Nephron (organoid): ENCODE results near the gene ECD.

Source experiments
- H3K27ac Mint-ChIP-seq, 3 experiments: 2 replicates each; pipeline ENCODE4 v1.8.0; 2020; ENCODE audit warnings: mixed read lengths in 3 of 3, mild to moderate bottlenecking in 2 of 3, moderate library complexity in 1 of 3
- H3K27me3 Mint-ChIP-seq: 2 replicates; pipeline ENCODE4 v1.8.0; 2021; ENCODE audit warnings: low read depth, mild to moderate bottlenecking, moderate library complexity, mixed read lengths
- H3K36me3 Mint-ChIP-seq: 2 replicates; pipeline ENCODE4 v1.8.0; 2020; ENCODE audit warnings: low read depth, mixed read lengths
- H3K4me1 Mint-ChIP-seq: 2 replicates; pipeline ENCODE4 v1.8.0; 2020; ENCODE audit warnings: mixed read lengths
- H3K4me3 Mint-ChIP-seq, 3 experiments: 2 replicates each; pipeline ENCODE4 v1.8.0; 2020; ENCODE audit warnings: mild to moderate bottlenecking in 3 of 3, mixed read lengths in 3 of 3, moderate library complexity in 2 of 3
- H3K9me3 Mint-ChIP-seq: 2 replicates; pipeline ENCODE4 v1.8.0; 2020; ENCODE audit warnings: mixed read lengths
- CTCF ChIP-seq, 3 experiments: fragments of 200-600 bp; sonication (generic); IDR thresholded peaks; one replicate each; pipeline ENCODE4 v1.5.0; 2021; ENCODE audit warnings: antibody characterized with exemption in 3 of 3; ENCODE audit not compliant: unreplicated experiment in 3 of 3

Gene ECD

GRCh38 chr10:73207883-73208282 is 40.1 kb upstream of the ECD start:
- H3K27me3 Mint-ChIP-seq, result no peaks in the 10 kb centered on the region
- H3K4me3 Mint-ChIP-seq, result no peak overlapping the region
- H3K36me3 Mint-ChIP-seq, result peaks cover 60% of the 10 kb centered on the region
- H3K27ac Mint-ChIP-seq, result peak overlapping the region in 1 of 3 experiments; percentile 17
- H3K4me1 Mint-ChIP-seq, result no peaks in the 10 kb centered on the region
- H3K9me3 Mint-ChIP-seq, result peaks cover 6% of the 10 kb centered on the region
- TF ChIP-seq CTCF (IDR thresholded peaks at IDR 0.05; ENCODE audit: unreplicated experiment in 3 of 3), result no peak

GRCh38 chr10:73206385-73206784 is 38.6 kb upstream of the ECD start:
- Mint-ChIP-seq H3K4me3 (no peak overlapping the region), H3K4me1 (no peaks in the 10 kb centered on the region), H3K9me3 (peaks cover 6% of the 10 kb centered on the region), H3K27me3 (no peaks in the 10 kb centered on the region), H3K27ac (no peak overlapping the region), H3K36me3 (peaks cover 60% of the 10 kb centered on the region)
- no peak for TF ChIP-seq CTCF (IDR thresholded peaks at IDR 0.05; ENCODE audit: unreplicated experiment in 3 of 3)

- no peak for TF ChIP-seq CTCF (IDR thresholded peaks at IDR 0.05; ENCODE audit: unreplicated experiment in 3 of 3)
- Mint-ChIP-seq H3K4me1 (no peaks in the 10 kb centered on the region), H3K36me3 (peaks cover 60% of the 10 kb centered on the region), H3K27ac (no peak overlapping the region), H3K4me3 (no peak overlapping the region), H3K27me3 (no peaks in the 10 kb centered on the region), H3K9me3 (peaks cover 6% of the 10 kb centered on the region)
Observed at GRCh38 chr10:73205890-73206289, 38.1 kb upstream of the ECD start.

- Mint-ChIP-seq H3K36me3 (peaks cover 66% of the 10 kb centered on the region), H3K9me3 (peaks cover 6% of the 10 kb centered on the region), H3K4me1 (no peaks in the 10 kb centered on the region), H3K27ac (no peak overlapping the region), H3K27me3 (no peaks in the 10 kb centered on the region), H3K4me3 (no peak overlapping the region)
- no peak for TF ChIP-seq CTCF (IDR thresholded peaks at IDR 0.05; ENCODE audit: unreplicated experiment in 3 of 3)
Observed at GRCh38 chr10:73205081-73205480, 37.3 kb upstream of the ECD start.

GRCh38 chr10:73190188-73190587 is 22.4 kb upstream of the ECD start:
- Mint-ChIP-seq H3K9me3 (no peaks in the 10 kb centered on the region), H3K4me3 (no peak overlapping the region), H3K36me3 (peaks cover 11% of the 10 kb centered on the region), H3K27ac (no peak overlapping the region), H3K4me1 (no peaks in the 10 kb centered on the region), H3K27me3 (no peaks in the 10 kb centered on the region)
- TF ChIP-seq CTCF (IDR thresholded peaks at IDR 0.05; ENCODE audit: unreplicated experiment in 3 of 3), result no peak

GRCh38 chr10:73186266-73186665 is 18.5 kb upstream of the ECD start:
- no peak overlapping the region for H3K4me3 Mint-ChIP-seq
- H3K9me3 Mint-ChIP-seq, result no peaks in the 10 kb centered on the region
- no peak overlapping the region for H3K27ac Mint-ChIP-seq
- H3K36me3 Mint-ChIP-seq, result peaks cover 23% of the 10 kb centered on the region
- no peak for TF ChIP-seq CTCF (IDR thresholded peaks at IDR 0.05; ENCODE audit: unreplicated experiment in 3 of 3)
- no peaks in the 10 kb centered on the region for H3K27me3 Mint-ChIP-seq
- H3K4me1 Mint-ChIP-seq, result no peaks in the 10 kb centered on the region
